NT2/D1 (cell line): ENCODE results near the gene JMJD4.

Experiments
- DNase-seq: peaks from one replicate; pipeline ENCODE4 v3.0.0-alpha.2; 2011; ENCODE audit warnings: low read depth, low spot score
- H3K27me3 ChIP-seq: 2 replicates; pipeline ENCODE4 v1.6.0; 2011; ENCODE audit warnings: mild to moderate bottlenecking; ENCODE audit not compliant: insufficient read length, insufficient read depth
- H3K36me3 ChIP-seq: 2 replicates; pipeline ENCODE4 v1.6.1; 2011; ENCODE audit warnings: mild to moderate bottlenecking, low read length, mixed read lengths; ENCODE audit not compliant: insufficient read depth, insufficient read length
- H3K4me1 ChIP-seq: 2 replicates; pipeline ENCODE4 v1.5.1; 2011; ENCODE audit not compliant: insufficient read depth, insufficient read length
- H3K4me3 ChIP-seq: 2 replicates; pipeline ENCODE4 v1.5.1; 2011; ENCODE audit warnings: low read depth; ENCODE audit not compliant: insufficient read length
- H3K9ac ChIP-seq: 2 replicates; pipeline ENCODE4 v1.6.0; 2011; ENCODE audit warnings: low read depth; ENCODE audit not compliant: insufficient read length
- H3K9me3 ChIP-seq: 2 replicates; pipeline ENCODE4 v1.5.1; 2011; ENCODE audit warnings: mild to moderate bottlenecking, low read length; ENCODE audit not compliant: insufficient read depth
- SUZ12 ChIP-seq: IDR thresholded peaks from 2 replicates; pipeline ENCODE4 v1.6.1; 2011; ENCODE audit not compliant: insufficient read length, insufficient read depth; ENCODE audit errors: extremely low read depth
- YY1 ChIP-seq: IDR thresholded peaks from 2 replicates; pipeline ENCODE4 v1.6.1; 2011; ENCODE audit not compliant: insufficient read length, insufficient read depth
- ZNF274 ChIP-seq: IDR thresholded peaks from 2 replicates; pipeline ENCODE4 v1.6.1; 2011; ENCODE audit warnings: mild to moderate bottlenecking, low read depth, low read length

The JMJD4 gene

GRCh38 chr1:227763246-227764018 is 28.3 kb upstream of the JMJD4 start:
- Histone ChIP-seq H3K9ac (peak overlapping the region; percentile 65), H3K4me1 (peaks cover 24% of the 10 kb centered on the region), H3K36me3 (peaks cover 84% of the 10 kb centered on the region), H3K4me3 (no peak overlapping the region), H3K27me3 (no peaks in the 10 kb centered on the region), H3K9me3 (no peaks in the 10 kb centered on the region)
- TF ChIP-seq YY1, result no peak
- TF ChIP-seq ZNF274, result no peak
- no peak for TF ChIP-seq SUZ12
- no peak for DNase-seq

- Histone ChIP-seq H3K9ac (peak overlapping the region; percentile 36), H3K9me3 (no peaks in the 10 kb centered on the region), H3K36me3 (peaks cover 84% of the 10 kb centered on the region), H3K27me3 (no peaks in the 10 kb centered on the region), H3K4me1 (peaks cover 30% of the 10 kb centered on the region), H3K4me3 (no peak overlapping the region)
- peak; percentile 80 for DNase-seq
- no peak for TF ChIP-seq YY1
- no peak for TF ChIP-seq ZNF274
- no peak for TF ChIP-seq SUZ12
These were observed 27.3 kb upstream of the JMJD4 start for GRCh38 chr1:227762231-227762911.

GRCh38 chr1:227761621-227762230 is 26.6 kb upstream of the JMJD4 start:
- H3K9me3 ChIP-seq, result no peaks in the 10 kb centered on the region
- H3K9ac ChIP-seq, result no peak overlapping the region
- no peaks in the 10 kb centered on the region for H3K27me3 ChIP-seq
- DNase-seq, result no peak
- TF ChIP-seq YY1 (no peak), ZNF274 (no peak), SUZ12 (no peak)
- peaks cover 84% of the 10 kb centered on the region for H3K36me3 ChIP-seq
- H3K4me1 ChIP-seq, result peaks cover 30% of the 10 kb centered on the region
- H3K4me3 ChIP-seq, result no peak overlapping the region

GRCh38 chr1:227760377-227760776 is 25.3 kb upstream of the JMJD4 start:
- no peak for TF ChIP-seq SUZ12
- no peak for TF ChIP-seq ZNF274
- TF ChIP-seq YY1, result no peak
- Histone ChIP-seq H3K9ac (no peak overlapping the region), H3K36me3 (peaks cover 83% of the 10 kb centered on the region)

GRCh38 chr1:227759341-227760300 is 24.5 kb upstream of the JMJD4 start:
- H3K9ac ChIP-seq, result no peak overlapping the region
- peaks cover 24% of the 10 kb centered on the region for H3K4me1 ChIP-seq
- no peak for DNase-seq
- H3K4me3 ChIP-seq, result no peak overlapping the region
- peaks cover 84% of the 10 kb centered on the region for H3K36me3 ChIP-seq
- TF ChIP-seq ZNF274 (no peak), SUZ12 (no peak), YY1 (no peak)
- no peaks in the 10 kb centered on the region for H3K27me3 ChIP-seq
- no peaks in the 10 kb centered on the region for H3K9me3 ChIP-seq

More at GRCh38 chr1:227760377-227760776, 25.3 kb upstream of the JMJD4 start:
- H3K4me1 ChIP-seq, result peaks cover 27% of the 10 kb centered on the region
- no peak overlapping the region for H3K4me3 ChIP-seq
- no peaks in the 10 kb centered on the region for H3K27me3 ChIP-seq
- DNase-seq, result no peak
- no peaks in the 10 kb centered on the region for H3K9me3 ChIP-seq

- Histone ChIP-seq H3K4me3 (no peak overlapping the region), H3K9ac (no peak overlapping the region), H3K9me3 (no peaks in the 10 kb centered on the region), H3K4me1 (peaks cover 17% of the 10 kb centered on the region), H3K36me3 (peaks cover 92% of the 10 kb centered on the region), H3K27me3 (no peaks in the 10 kb centered on the region)
- TF ChIP-seq YY1 (no peak), ZNF274 (no peak), SUZ12 (no peak)
- DNase-seq, result no peak
These were observed 23.3 kb upstream of the JMJD4 start for GRCh38 chr1:227758366-227758765.
